ENCODE data around the gene ST3GAL4. TPM values are rescaled to one million over a fixed set of nuclear protein-coding genes. Genes with fewer than 3 reads are reported as not detected.

ST3GAL4 gene
- polyA plus RNA-seq, 1 donor (not counting 4 experiments of a cell fraction or from before 2014, with no cell fraction given): 24.6 TPM

DNA sequence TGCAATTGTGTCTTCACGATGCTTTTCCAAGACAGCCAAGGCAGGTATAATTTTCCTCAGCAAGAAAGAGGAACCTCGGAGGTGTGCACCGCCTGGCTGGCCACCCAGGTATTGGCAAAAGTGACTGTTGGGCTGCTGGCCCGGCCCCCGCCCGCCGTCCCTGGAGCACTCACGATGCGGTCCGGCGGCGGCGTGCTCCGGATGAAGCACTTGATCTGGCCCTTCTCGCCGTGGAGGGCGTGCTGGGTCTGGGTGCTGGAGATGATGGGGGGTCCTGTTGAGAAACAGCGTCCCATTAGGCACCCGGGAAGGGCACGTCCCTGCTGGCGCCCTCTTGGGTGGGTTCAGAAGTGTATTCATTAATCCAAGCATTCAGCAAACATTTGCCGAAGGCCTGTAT, 84.8 kb downstream of the ST3GAL4 start:
- H3K4me3 ChIP-seq (ENCODE audit: control insufficient read depth in 2 of 3, extremely low read depth in 1 of 3, insufficient read depth in 2 of 3, low read depth in 1 of 3, low read length in 3 of 3): no peak overlapping the region
- TF ChIP-seq CTCF (optimal IDR thresholded peaks at IDR 0.05 in 1 of 3, IDR thresholded peaks at IDR 0.05 in 1 of 3, conservative IDR thresholded peaks at IDR 0.05 in 1 of 3; ENCODE audit: extremely low read depth in 1 of 3, insufficient read depth in 2 of 3, low read length in 3 of 3) (no peak), EZH2 (IDR thresholded peaks at IDR 0.05; ENCODE audit: low read length) (no peak)
- H3K4me2 ChIP-seq (ENCODE audit: control insufficient read depth, extremely low read depth, insufficient read depth, low read depth, low read length): no peak overlapping the region
- no peaks in the 10 kb centered on the region for H4K20me1 ChIP-seq (ENCODE audit: control insufficient read depth, extremely low read depth, insufficient read depth, low read length)
- H3K9ac ChIP-seq (ENCODE audit: control insufficient read depth, extremely low read depth, insufficient read depth, low read length): no peak overlapping the region
- no peak overlapping the region for H3K27ac ChIP-seq (ENCODE audit: control insufficient read depth, insufficient read depth, low read length)
- dilution Hi-C loops (cut with MboI; ENCODE audit: extremely low pct_ligation_motif_present, low sequenced_read_pairs): no loop called here
- peaks cover 16% of the 10 kb centered on the region for H3K27me3 ChIP-seq (ENCODE audit: control insufficient read depth, extremely low read depth, insufficient read depth, low read length)
- DNase-seq (ENCODE audit: low read depth, low spot score) (no peak), FAIRE-seq (no peak)
- no peaks in the 10 kb centered on the region for H3K9me3 ChIP-seq (ENCODE audit: control insufficient read depth, low read depth, low read length)
- H3K36me3 ChIP-seq (ENCODE audit: control insufficient read depth in 2 of 2, extremely low read depth in 1 of 2, insufficient read depth in 2 of 2, low read length in 2 of 2): no peaks in the 10 kb centered on the region
- no peaks in the 10 kb centered on the region for H3K4me1 ChIP-seq (ENCODE audit: control insufficient read depth, extremely low read depth, insufficient read depth, low read length)
- H3K79me2 ChIP-seq (ENCODE audit: control insufficient read depth, insufficient read depth, low read length): no peaks in the 10 kb centered on the region
- H3K9me1 ChIP-seq (ENCODE audit: control insufficient read depth, extremely low read depth, insufficient read depth, low read length): no peaks in the 10 kb centered on the region
- no peak overlapping the region for H2AFZ ChIP-seq (ENCODE audit: control insufficient read depth, low read length)

- Histone ChIP-seq H4K20me1 (ENCODE audit: control insufficient read depth, extremely low read depth, insufficient read depth, low read length) (no peaks in the 10 kb centered on the region), H3K4me2 (ENCODE audit: control insufficient read depth, extremely low read depth, insufficient read depth, low read depth, low read length) (peak overlapping the region; percentile 43), H3K9me3 (ENCODE audit: control insufficient read depth, low read depth, low read length) (no peaks in the 10 kb centered on the region), H3K79me2 (ENCODE audit: control insufficient read depth, insufficient read depth, low read length) (no peaks in the 10 kb centered on the region), H3K4me3 (ENCODE audit: control insufficient read depth in 2 of 3, extremely low read depth in 1 of 3, insufficient read depth in 2 of 3, low read depth in 1 of 3, low read length in 3 of 3) (no peak overlapping the region), H3K9ac (ENCODE audit: control insufficient read depth, extremely low read depth, insufficient read depth, low read length) (no peak overlapping the region), H3K4me1 (ENCODE audit: control insufficient read depth, extremely low read depth, insufficient read depth, low read length) (no peaks in the 10 kb centered on the region), H3K27me3 (ENCODE audit: control insufficient read depth, extremely low read depth, insufficient read depth, low read length) (peaks cover 16% of the 10 kb centered on the region), H3K9me1 (ENCODE audit: control insufficient read depth, extremely low read depth, insufficient read depth, low read length) (no peaks in the 10 kb centered on the region), H2AFZ (ENCODE audit: control insufficient read depth, low read length) (peak overlapping the region; percentile 40), H3K36me3 (ENCODE audit: control insufficient read depth in 2 of 2, extremely low read depth in 1 of 2, insufficient read depth in 2 of 2, low read length in 2 of 2) (no peaks in the 10 kb centered on the region), H3K27ac (ENCODE audit: control insufficient read depth, insufficient read depth, low read length) (no peak overlapping the region)
- dilution Hi-C loops (cut with MboI; ENCODE audit: extremely low pct_ligation_motif_present, low sequenced_read_pairs): no loop called here
- TF ChIP-seq CTCF (optimal IDR thresholded peaks at IDR 0.05 in 1 of 3, IDR thresholded peaks at IDR 0.05 in 1 of 3, conservative IDR thresholded peaks at IDR 0.05 in 1 of 3; ENCODE audit: extremely low read depth in 1 of 3, insufficient read depth in 2 of 3, low read length in 3 of 3) (peak; percentile 90 to 97 (median 96)), EZH2 (IDR thresholded peaks at IDR 0.05; ENCODE audit: low read length) (no peak)
- FAIRE-seq (peak; percentile 5), DNase-seq (ENCODE audit: low read depth, low spot score) (peak; percentile 60)
Observed at GRCh38 chr11:126440792-126441514, 85.5 kb downstream of the ST3GAL4 start.
